A549 (cell line): ENCODE results near the gene CNTNAP5.

Experiments
- BCL3 ChIP-seq: fragments of >200 bp; sonication (Bioruptor Twin); formaldehyde crosslinking; IDR thresholded peaks from 3 replicates; pipeline ENCODE4 v1.6.1; 2016
- BHLHE40 ChIP-seq: IDR thresholded peaks from 2 replicates; pipeline ENCODE4 v1.6.1; 2012; ENCODE audit warnings: low read depth, low read length, inconsistent platforms
- CEBPB ChIP-seq, 2 experiments: fragments of >200 bp in 1 of 2; sonication (Bioruptor Twin) in 1 of 2; formaldehyde crosslinking in 1 of 2; IDR thresholded peaks; 2 replicates each; pipeline ENCODE4 v1.6.1; 2012 to 2016
- CTCF ChIP-seq: fragments of >200 bp; sonication (Bioruptor Twin); formaldehyde crosslinking; IDR thresholded peaks from 3 replicates; pipeline ENCODE4 v1.5.1; 2016
- EP300 ChIP-seq, 2 experiments: fragments of >200 bp; sonication (Bioruptor Twin); formaldehyde crosslinking; IDR thresholded peaks; 2 replicates in 1 of 2; 3 replicates in 1 of 2; pipeline ENCODE4 v1.6.1; 2016 to 2017
- KDM1A ChIP-seq: fragments of 200-600 bp; sonication (generic); IDR thresholded peaks from 2 replicates; pipeline ENCODE4 v1.6.1; 2016; ENCODE audit warnings: low read depth, mild to moderate bottlenecking
- MAZ ChIP-seq: fragments of 150-350 bp; IDR thresholded peaks from 2 replicates; pipeline ENCODE4 v1.6.1; 2014; ENCODE audit warnings: antibody characterized with exemption, low read depth, low read length, borderline replicate concordance
- POLR2A ChIP-seq: IDR thresholded peaks from 2 replicates; pipeline ENCODE4 v1.6.1; 2012; ENCODE audit warnings: mild to moderate bottlenecking, low read length
- RCOR1 ChIP-seq: fragments of 150-350 bp; IDR thresholded peaks from 2 replicates; pipeline ENCODE4 v1.6.1; 2014; ENCODE audit warnings: antibody characterized with exemption, low read length, low read depth
- SMC3 ChIP-seq: fragments of >200 bp; sonication (Bioruptor Twin); formaldehyde crosslinking; IDR thresholded peaks from 3 replicates; pipeline ENCODE4 v1.6.1; 2018; ENCODE audit warnings: inconsistent platforms
- TF ChIP-seq, protein P1 (sequence below): IDR thresholded peaks from 2 replicates; pipeline ENCODE4 v1.6.1; 2012
- TF ChIP-seq, protein P2 (sequence below): fragments of 200-600 bp; sonication (generic); IDR thresholded peaks from 2 replicates; pipeline ENCODE4 v1.6.1; 2016; ENCODE audit warnings: antibody characterized with exemption, mild to moderate bottlenecking, moderate library complexity

DNA sequence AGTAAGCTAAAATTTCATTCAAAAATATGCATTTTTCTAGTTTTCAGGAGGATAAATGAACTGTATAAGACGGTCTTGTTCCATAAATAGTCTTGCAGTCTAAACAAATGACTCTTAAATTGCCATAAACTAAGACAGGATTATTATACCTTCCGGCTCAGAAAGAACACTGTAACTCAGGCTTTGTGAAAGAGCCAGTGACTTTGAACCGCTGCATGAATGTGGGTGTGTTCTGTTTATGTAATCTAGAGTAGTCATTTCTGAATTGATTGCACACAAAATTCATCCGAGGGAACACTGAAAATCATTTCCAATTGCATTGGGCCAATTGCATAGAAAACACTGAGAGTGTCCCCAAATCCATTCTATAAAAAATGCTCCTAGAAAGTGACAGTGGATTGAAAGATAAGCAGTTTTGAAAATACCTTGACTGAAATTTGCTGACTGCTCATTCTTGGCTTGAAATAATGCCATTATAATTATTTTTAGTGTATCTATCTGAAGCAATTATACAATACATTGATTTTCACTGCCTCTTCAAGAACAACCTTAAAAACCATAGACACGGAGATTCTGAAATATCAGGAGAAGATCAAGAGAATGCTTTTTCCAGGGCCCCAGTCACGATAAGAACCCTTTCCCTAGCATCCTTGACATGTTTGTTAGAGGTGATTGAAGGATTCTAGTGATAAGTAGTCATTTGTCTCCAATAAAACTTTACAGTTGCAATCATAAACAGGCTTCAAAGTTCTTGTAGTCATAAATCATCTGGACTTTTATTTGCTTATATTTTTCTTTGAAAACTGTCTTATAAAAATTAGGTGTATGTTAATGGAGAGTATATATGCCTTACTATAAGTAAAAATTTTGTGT is 55.4 kb downstream of the CNTNAP5 start:
- TF ChIP-seq CTCF (no peak), BHLHE40 (no peak), EP300 (IDR thresholded peaks at IDR 0.05) (no peak), KDM1A (no peak), CEBPB (IDR thresholded peaks at IDR 0.05) (no peak), MAZ (no peak), POLR2A (no peak), BCL3 (no peak), RCOR1 (no peak), SMC3 (no peak)
- TF ChIP-seq, protein P1, sequence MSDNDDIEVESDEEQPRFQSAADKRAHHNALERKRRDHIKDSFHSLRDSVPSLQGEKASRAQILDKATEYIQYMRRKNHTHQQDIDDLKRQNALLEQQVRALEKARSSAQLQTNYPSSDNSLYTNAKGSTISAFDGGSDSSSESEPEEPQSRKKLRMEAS: no peak
- TF ChIP-seq, protein P2, sequence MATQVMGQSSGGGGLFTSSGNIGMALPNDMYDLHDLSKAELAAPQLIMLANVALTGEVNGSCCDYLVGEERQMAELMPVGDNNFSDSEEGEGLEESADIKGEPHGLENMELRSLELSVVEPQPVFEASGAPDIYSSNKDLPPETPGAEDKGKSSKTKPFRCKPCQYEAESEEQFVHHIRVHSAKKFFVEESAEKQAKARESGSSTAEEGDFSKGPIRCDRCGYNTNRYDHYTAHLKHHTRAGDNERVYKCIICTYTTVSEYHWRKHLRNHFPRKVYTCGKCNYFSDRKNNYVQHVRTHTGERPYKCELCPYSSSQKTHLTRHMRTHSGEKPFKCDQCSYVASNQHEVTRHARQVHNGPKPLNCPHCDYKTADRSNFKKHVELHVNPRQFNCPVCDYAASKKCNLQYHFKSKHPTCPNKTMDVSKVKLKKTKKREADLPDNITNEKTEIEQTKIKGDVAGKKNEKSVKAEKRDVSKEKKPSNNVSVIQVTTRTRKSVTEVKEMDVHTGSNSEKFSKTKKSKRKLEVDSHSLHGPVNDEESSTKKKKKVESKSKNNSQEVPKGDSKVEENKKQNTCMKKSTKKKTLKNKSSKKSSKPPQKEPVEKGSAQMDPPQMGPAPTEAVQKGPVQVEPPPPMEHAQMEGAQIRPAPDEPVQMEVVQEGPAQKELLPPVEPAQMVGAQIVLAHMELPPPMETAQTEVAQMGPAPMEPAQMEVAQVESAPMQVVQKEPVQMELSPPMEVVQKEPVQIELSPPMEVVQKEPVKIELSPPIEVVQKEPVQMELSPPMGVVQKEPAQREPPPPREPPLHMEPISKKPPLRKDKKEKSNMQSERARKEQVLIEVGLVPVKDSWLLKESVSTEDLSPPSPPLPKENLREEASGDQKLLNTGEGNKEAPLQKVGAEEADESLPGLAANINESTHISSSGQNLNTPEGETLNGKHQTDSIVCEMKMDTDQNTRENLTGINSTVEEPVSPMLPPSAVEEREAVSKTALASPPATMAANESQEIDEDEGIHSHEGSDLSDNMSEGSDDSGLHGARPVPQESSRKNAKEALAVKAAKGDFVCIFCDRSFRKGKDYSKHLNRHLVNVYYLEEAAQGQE: no peak
